Heart right ventricle (tissue), 16 donors: ENCODE data around the gene WDCP. TPM values are rescaled to one million over a fixed set of nuclear protein-coding genes. Genes with fewer than 3 reads are reported as not detected.

Experiments
- ATAC-seq, 8 donors: fragments of 200-7000 bp; cut with Tn5 transposase; one replicate each; pipeline ENCODE4 v1.9.1; 2020; ENCODE audit warnings: mild to moderate bottlenecking in 8 of 8, moderate library complexity in 8 of 8, moderate number of reproducible peaks in 1 of 8
- DNase-seq, 2 donors: peaks; one replicate each; pipeline ENCODE4 v3.0.0-alpha.2; 2020
- H3K27ac ChIP-seq, 10 donors: fragments of 200-600 bp; sonication (generic) in 2 of 10; one replicate each; pipeline versions ENCODE4 v1.5.0 to v1.8.0; 2020 to 2022; ENCODE audit warnings: mild to moderate bottlenecking in 3 of 10
- H3K27me3 ChIP-seq, 7 donors: fragments of 200-600 bp; one replicate each; pipeline ENCODE4 v1.8.0; 2021 to 2022; ENCODE audit warnings: mild to moderate bottlenecking in 2 of 7
- H3K36me3 ChIP-seq, 9 donors: fragments of 200-600 bp; sonication (generic) in 1 of 9; one replicate each; pipeline versions ENCODE4 v1.5.0 to v1.8.0; 2020 to 2022; ENCODE audit warnings: mild to moderate bottlenecking in 2 of 9
- H3K4me1 ChIP-seq, 9 donors: fragments of 200-600 bp; sonication (generic) in 1 of 9; one replicate each; pipeline versions ENCODE4 v1.5.0 to v1.8.0; 2020 to 2022; ENCODE audit warnings: mild to moderate bottlenecking in 4 of 9
- H3K4me3 ChIP-seq, 10 donors: fragments of 200-600 bp; sonication (generic) in 2 of 10; one replicate each; pipeline versions ENCODE4 v1.5.0 to v1.8.0; 2020 to 2022; ENCODE audit warnings: mild to moderate bottlenecking in 7 of 10, moderate library complexity in 2 of 10
- H3K9me3 ChIP-seq, 11 donors: fragments of 200-600 bp in 10 of 11; sonication (generic) in 2 of 11; one replicate each; pipeline versions ENCODE4 v1.5.0 to v1.8.0; 2013 to 2022; ENCODE audit warnings: mild to moderate bottlenecking in 2 of 11, control low read depth in 1 of 11, moderate library complexity in 1 of 11
- CTCF ChIP-seq, 9 donors: fragments of 200-600 bp; sonication (generic) in 2 of 9; IDR thresholded peaks; one replicate each; pipeline versions ENCODE4 v1.5.0 to v1.8.0; 2021 to 2022; ENCODE audit warnings: antibody characterized with exemption in 9 of 9, mild to moderate bottlenecking in 5 of 9, moderate library complexity in 1 of 9
- WGBS, 2 donors: extraction: QIAGEN DNeasy Blood & Tissue Kit; methylation state at CpG; one replicate each; pipeline ENCODE4 v1.1.7; 2013; ENCODE audit warnings: inconsistent platforms in 1 of 2; 5-methylcytosine and 5-hydroxymethylcytosine counted together
- intact Hi-C, 10 donors: fragments of 100-400 bp; cut with DNase I; formaldehyde crosslinking; loops; one replicate each; pipeline versions ENCODE4 v1.11.1 to v1.14.2; 2022
- polyA plus RNA-seq, 2 donors: library from polyadenylated mRNA; stranded (reverse); fragments of 200-250 nt; gene quantifications; one replicate each; pipeline ENCODE4 v1.2.3, GENCODE V29; 2013
- total RNA-seq, 10 donors: library from RNA; stranded (reverse); fragmentation: NEBNext Ultra II Directional in 3 of 10; extraction: Animal tissue kit (Norgen Biotek cat#: 25700) in 3 of 10; gene quantifications; one replicate each; pipeline versions ENCODE4 v1.2.1 to v1.2.4, GENCODE V29; 2021 to 2023
- donor health status: Arrhythmogenic right ventricular cardiomyopathy.
- donor health status: ischemic (EF 13 %, LVEDD 7.1; RV severe dilation, severe dysfunction).
- donor health status: healthy with polysubstance abuse.
- donor health status: DM: no; HTN: yes; CAD: no.
- donor health status: DM: no; HTN: no; CAD: no.
- donor health status: ischemic (EF 25% LVEDD 6.9; RV normal size, moderate dysfunction).
- donor health status: ischemic (EF 25% LVEDD 5.7; RV mildly dilated, moderate dysfunction).
- donor health status: healthy.
- donor health status: DM: yes; HTN: yes; CAD: no.
- donor health status: Ischemic cardiomyopathy.
- donor health status: ischemic (EF 35%, LVEDD 5.7; RV mildly dilated, moderate dysfunction).
- donor health status: nonischemic (EF 11% LVEDD 7.7; RV severe dilation, severe dysfunction).
- donor health status: DM: yes; HTN: yes; CAD: no.
- donor health status: PGD.
- donor health status: ischemic (EF 29% LVEDD 5.4; RV normal size, mild dysfunction).
- donor health status: nonischemic (EF 23%, LVEDD 6.1; RV moderate dilation, normal function).

WDCP gene
- total and polyA plus RNA-seq, 12 donors: 1.8 to 10.1 (median 6.0) TPM

- WGBS, 2 donors: 78 to 80% methylated on average over 7 of the region's 7 CpGs
- ATAC-seq (no peak), DNase-seq (no peak)
- Histone ChIP-seq H3K36me3 (no peaks in the 10 kb centered on the region), H3K27ac (no peak overlapping the region), H3K4me3 (no peak overlapping the region), H3K9me3 (no peaks in the 10 kb centered on the region), H3K27me3 (peaks cover 13 to 45% (median 27%) of the 10 kb centered on the region in 7 donors), H3K4me1 (peaks cover 0 to 17% (median 12%) of the 10 kb centered on the region in 9 donors)
- intact Hi-C loops: no loop called here
- no peak for TF ChIP-seq CTCF (IDR thresholded peaks at IDR 0.05)
Observed at GRCh38 chr2:24011250-24012104, 35.7 kb downstream of the WDCP start.

- 50 to 57% methylated on average over 37 of the region's 37 CpGs for WGBS, 2 donors
- Histone ChIP-seq H3K36me3 (no peaks in the 10 kb centered on the region), H3K27ac (no peak overlapping the region), H3K27me3 (peaks cover 13 to 45% (median 27%) of the 10 kb centered on the region in 7 donors), H3K4me1 (peaks cover 0 to 17% (median 12%) of the 10 kb centered on the region in 9 donors), H3K9me3 (no peaks in the 10 kb centered on the region), H3K4me3 (peak overlapping the region; percentile 8 to 59 (median 46))
- peak in 5 of 8 donors; percentile 27 to 36 (median 30) for ATAC-seq
- TF ChIP-seq CTCF (IDR thresholded peaks at IDR 0.05): no peak
- DNase-seq: no peak
- intact Hi-C loops: no loop called here
Observed at GRCh38 chr2:24010477-24011249, 36.5 kb downstream of the WDCP start.

GRCh38 chr2:24009680-24010476 is 37.3 kb downstream of the WDCP start, which contains the start of gene MFSD2B:
Gene MFSD2B (plus strand): TSS chr2:24010085. CDS start chr2:24010097, 12 bp downstream.
- Histone ChIP-seq H3K27ac (no peak within 1 kb of the TSS), H3K4me3 (peak within 1 kb of the TSS; percentile 8 to 59 (median 46)), H3K9me3 (no peaks in the 10 kb centered on the region), H3K36me3 (peaks cover 0 to 3% (median 0%) of the 10 kb centered on the region in 9 donors), H3K27me3 (peaks cover 13 to 45% (median 27%) of the 10 kb centered on the region in 7 donors), H3K4me1 (peaks cover 0 to 17% (median 12%) of the 10 kb centered on the region in 9 donors)
- intact Hi-C loops: no loop called here
- TF ChIP-seq CTCF (IDR thresholded peaks at IDR 0.05): no peak
- ATAC-seq (peak in 7 of 8 donors; percentile 16 to 52 (median 34)), DNase-seq (no peak)
- 3% methylated on average over 75 of the region's 75 CpGs for WGBS, 2 donors

GRCh38 chr2:24009367-24009679 is 37.9 kb downstream of the WDCP start:
- DNase-seq (no peak), ATAC-seq (no peak)
- TF ChIP-seq CTCF (IDR thresholded peaks at IDR 0.05): no peak
- Histone ChIP-seq H3K36me3 (peaks cover 0 to 3% (median 0%) of the 10 kb centered on the region in 9 donors), H3K4me3 (peak overlapping the region in 8 of 10 donors; percentile 36 to 59 (median 49)), H3K27me3 (peaks cover 13 to 45% (median 27%) of the 10 kb centered on the region in 7 donors), H3K9me3 (no peaks in the 10 kb centered on the region), H3K27ac (no peak overlapping the region), H3K4me1 (peaks cover 0 to 17% (median 12%) of the 10 kb centered on the region in 9 donors)
- intact Hi-C loops: no loop called here
- WGBS, 2 donors: 72 to 78% methylated on average over 9 of the region's 9 CpGs
